ENCODE results near the gene GNGT1.

The GNGT1 gene

DNA sequence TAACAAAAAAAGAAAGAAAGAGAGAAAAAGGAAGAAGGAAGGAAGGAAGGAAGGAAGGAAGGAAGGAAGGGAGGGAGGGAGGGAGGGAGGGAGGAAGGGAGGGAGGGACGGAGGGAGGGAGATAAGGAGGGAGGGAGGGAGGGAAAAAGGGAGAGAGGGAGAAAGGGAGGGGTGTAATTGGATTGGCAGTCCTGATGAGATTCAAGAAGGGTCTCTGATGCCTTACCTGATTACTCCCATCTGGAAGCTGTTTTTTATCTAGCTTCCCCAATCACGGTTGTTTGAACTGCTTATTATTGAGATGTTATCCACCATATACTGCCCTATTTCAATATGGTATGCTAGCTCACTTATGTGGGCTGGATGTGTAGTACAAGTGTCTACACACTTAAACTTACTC lies 42.5 kb downstream of the GNGT1 start (continued):
- TF ChIP-seq TCF4 (CRISPR knock-in tag; IDR thresholded peaks at IDR 0.05; ENCODE audit: borderline replicate concordance), result no peak
- no peak for TF ChIP-seq SNAI2 (CRISPR knock-in tag; IDR thresholded peaks at IDR 0.05)
- no peak for TF ChIP-seq CSDC2 (CRISPR knock-in tag; IDR thresholded peaks at IDR 0.05)

DNA sequence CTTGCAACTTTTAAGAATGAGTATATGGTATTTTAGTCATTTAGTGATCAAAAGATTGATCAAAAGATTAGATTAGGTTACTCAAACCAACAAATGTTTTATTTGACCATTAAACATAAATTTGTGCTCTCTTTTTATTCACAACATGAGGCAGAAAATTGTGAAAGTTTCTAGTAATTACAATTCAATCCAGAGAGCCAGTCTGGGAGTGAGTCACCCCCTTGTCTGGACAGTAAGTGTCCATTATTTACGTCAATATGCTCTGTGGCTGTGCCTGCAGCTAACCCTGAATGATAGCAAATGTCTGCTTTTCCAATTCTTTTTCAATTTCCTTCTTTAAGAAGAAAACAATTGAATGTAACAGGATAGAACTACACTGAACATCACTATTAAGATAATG lies 43.1 kb downstream of the GNGT1 start:
- ATAC-seq, result peak; percentile 97

GRCh38 chr7:93955304-93955703 lies 48.9 kb downstream of the GNGT1 start:
- ATAC-seq, result no peak
- TF ChIP-seq, protein P1, sequence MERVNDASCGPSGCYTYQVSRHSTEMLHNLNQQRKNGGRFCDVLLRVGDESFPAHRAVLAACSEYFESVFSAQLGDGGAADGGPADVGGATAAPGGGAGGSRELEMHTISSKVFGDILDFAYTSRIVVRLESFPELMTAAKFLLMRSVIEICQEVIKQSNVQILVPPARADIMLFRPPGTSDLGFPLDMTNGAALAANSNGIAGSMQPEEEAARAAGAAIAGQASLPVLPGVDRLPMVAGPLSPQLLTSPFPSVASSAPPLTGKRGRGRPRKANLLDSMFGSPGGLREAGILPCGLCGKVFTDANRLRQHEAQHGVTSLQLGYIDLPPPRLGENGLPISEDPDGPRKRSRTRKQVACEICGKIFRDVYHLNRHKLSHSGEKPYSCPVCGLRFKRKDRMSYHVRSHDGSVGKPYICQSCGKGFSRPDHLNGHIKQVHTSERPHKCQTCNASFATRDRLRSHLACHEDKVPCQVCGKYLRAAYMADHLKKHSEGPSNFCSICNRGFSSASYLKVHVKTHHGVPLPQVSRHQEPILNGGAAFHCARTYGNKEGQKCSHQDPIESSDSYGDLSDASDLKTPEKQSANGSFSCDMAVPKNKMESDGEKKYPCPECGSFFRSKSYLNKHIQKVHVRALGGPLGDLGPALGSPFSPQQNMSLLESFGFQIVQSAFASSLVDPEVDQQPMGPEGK (CRISPR knock-in tag; IDR thresholded peaks at IDR 0.05; ENCODE audit: borderline replicate concordance), result no peak
- TF ChIP-seq TOX (CRISPR knock-in tag; IDR thresholded peaks at IDR 0.05; ENCODE audit: borderline replicate concordance) (no peak), PPARA (CRISPR knock-in tag; IDR thresholded peaks at IDR 0.05; ENCODE audit: borderline replicate concordance) (no peak), ARNTL (CRISPR knock-in tag; IDR thresholded peaks at IDR 0.05; ENCODE audit: borderline replicate concordance, low read depth) (no peak), OSR1 (CRISPR knock-in tag; IDR thresholded peaks at IDR 0.05) (no peak)

More for the DNA sequence above, 43.1 kb downstream of the GNGT1 start:
- peak; percentile 58; the same call in 1 of the 2 replicates for TF ChIP-seq TOX (CRISPR knock-in tag; IDR thresholded peaks at IDR 0.05; ENCODE audit: borderline replicate concordance)
- TF ChIP-seq CSDC2 (CRISPR knock-in tag; IDR thresholded peaks at IDR 0.05), result no peak
- TF ChIP-seq ISL1 (CRISPR knock-in tag; IDR thresholded peaks at IDR 0.05), result peak; percentile 93
- TF ChIP-seq TCF4 (CRISPR knock-in tag; IDR thresholded peaks at IDR 0.05; ENCODE audit: borderline replicate concordance), result peak; percentile 80; the same call in 1 of the 2 replicates
- TF ChIP-seq, protein P2, sequence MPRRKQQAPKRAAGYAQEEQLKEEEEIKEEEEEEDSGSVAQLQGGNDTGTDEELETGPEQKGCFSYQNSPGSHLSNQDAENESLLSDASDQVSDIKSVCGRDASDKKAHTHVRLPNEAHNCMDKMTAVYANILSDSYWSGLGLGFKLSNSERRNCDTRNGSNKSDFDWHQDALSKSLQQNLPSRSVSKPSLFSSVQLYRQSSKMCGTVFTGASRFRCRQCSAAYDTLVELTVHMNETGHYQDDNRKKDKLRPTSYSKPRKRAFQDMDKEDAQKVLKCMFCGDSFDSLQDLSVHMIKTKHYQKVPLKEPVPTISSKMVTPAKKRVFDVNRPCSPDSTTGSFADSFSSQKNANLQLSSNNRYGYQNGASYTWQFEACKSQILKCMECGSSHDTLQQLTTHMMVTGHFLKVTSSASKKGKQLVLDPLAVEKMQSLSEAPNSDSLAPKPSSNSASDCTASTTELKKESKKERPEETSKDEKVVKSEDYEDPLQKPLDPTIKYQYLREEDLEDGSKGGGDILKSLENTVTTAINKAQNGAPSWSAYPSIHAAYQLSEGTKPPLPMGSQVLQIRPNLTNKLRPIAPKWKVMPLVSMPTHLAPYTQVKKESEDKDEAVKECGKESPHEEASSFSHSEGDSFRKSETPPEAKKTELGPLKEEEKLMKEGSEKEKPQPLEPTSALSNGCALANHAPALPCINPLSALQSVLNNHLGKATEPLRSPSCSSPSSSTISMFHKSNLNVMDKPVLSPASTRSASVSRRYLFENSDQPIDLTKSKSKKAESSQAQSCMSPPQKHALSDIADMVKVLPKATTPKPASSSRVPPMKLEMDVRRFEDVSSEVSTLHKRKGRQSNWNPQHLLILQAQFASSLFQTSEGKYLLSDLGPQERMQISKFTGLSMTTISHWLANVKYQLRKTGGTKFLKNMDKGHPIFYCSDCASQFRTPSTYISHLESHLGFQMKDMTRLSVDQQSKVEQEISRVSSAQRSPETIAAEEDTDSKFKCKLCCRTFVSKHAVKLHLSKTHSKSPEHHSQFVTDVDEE (CRISPR knock-in tag; IDR thresholded peaks at IDR 0.05), result peak; percentile 62; the same call in 1 of the 2 replicates
- TF ChIP-seq OSR1 (CRISPR knock-in tag; IDR thresholded peaks at IDR 0.05), result no peak
- TF ChIP-seq CSRNP3 (CRISPR knock-in tag; IDR thresholded peaks at IDR 0.05), result peak; percentile 35; the same call in 1 of the 2 replicates
- TF ChIP-seq RARB (CRISPR knock-in tag; IDR thresholded peaks at IDR 0.05), result no peak
- no peak for TF ChIP-seq ESRRG (CRISPR knock-in tag; IDR thresholded peaks at IDR 0.05)
- TF ChIP-seq CREB5 (CRISPR knock-in tag; IDR thresholded peaks at IDR 0.05; ENCODE audit: low read depth), result peak; percentile 40; the same call in 1 of the 2 replicates
- TF ChIP-seq, protein P1 (CRISPR knock-in tag; IDR thresholded peaks at IDR 0.05; ENCODE audit: borderline replicate concordance), result no peak
- peak; percentile 86 for TF ChIP-seq ZC3H10 (CRISPR knock-in tag; IDR thresholded peaks at IDR 0.05)
- TF ChIP-seq ZNF8 (CRISPR knock-in tag; IDR thresholded peaks at IDR 0.05), result no peak
- no peak for TF ChIP-seq PPARA (CRISPR knock-in tag; IDR thresholded peaks at IDR 0.05; ENCODE audit: borderline replicate concordance)

DNA sequence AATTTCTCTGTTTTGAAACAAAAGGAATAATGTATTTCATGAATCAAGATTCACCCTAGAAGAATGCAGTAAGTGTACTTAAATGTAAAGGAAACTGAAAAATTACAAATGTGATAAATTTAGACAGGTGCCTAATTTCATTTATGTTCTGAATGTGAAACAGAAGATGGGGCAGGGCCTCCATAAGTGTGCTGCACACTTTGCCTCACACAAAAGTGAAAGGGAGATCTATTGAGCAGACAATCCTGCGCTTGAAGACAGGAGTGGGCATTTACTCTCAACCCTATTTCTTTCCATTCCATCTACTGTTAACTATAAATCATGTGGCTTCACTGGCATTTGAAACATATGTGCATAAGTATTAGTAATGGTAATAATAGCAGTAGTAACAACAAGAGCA lies 51.4 kb downstream of the GNGT1 start:
- TF ChIP-seq CSDC2 (CRISPR knock-in tag; IDR thresholded peaks at IDR 0.05), result no peak
- TF ChIP-seq ZNF70 (CRISPR knock-in tag; IDR thresholded peaks at IDR 0.05), result no peak
- no peak for TF ChIP-seq GLIS3 (CRISPR knock-in tag; IDR thresholded peaks at IDR 0.05)
- ATAC-seq, result peak; percentile 77

All from SK-N-SH treated with all-trans-retinoic acid at 6 μM for 48 hours (cell line).